GM19023 (cell line): ENCODE results near the gene C1QL1.

Source experiments
- ATAC-seq: cut with Tn5 transposase; IDR thresholded peaks from one replicate; pipeline ENCODE4 v1.9.1; 2021; ENCODE audit warnings: mild to moderate bottlenecking, moderate library complexity; ENCODE audit not compliant: unreplicated experiment

Gene C1QL1

DNA sequence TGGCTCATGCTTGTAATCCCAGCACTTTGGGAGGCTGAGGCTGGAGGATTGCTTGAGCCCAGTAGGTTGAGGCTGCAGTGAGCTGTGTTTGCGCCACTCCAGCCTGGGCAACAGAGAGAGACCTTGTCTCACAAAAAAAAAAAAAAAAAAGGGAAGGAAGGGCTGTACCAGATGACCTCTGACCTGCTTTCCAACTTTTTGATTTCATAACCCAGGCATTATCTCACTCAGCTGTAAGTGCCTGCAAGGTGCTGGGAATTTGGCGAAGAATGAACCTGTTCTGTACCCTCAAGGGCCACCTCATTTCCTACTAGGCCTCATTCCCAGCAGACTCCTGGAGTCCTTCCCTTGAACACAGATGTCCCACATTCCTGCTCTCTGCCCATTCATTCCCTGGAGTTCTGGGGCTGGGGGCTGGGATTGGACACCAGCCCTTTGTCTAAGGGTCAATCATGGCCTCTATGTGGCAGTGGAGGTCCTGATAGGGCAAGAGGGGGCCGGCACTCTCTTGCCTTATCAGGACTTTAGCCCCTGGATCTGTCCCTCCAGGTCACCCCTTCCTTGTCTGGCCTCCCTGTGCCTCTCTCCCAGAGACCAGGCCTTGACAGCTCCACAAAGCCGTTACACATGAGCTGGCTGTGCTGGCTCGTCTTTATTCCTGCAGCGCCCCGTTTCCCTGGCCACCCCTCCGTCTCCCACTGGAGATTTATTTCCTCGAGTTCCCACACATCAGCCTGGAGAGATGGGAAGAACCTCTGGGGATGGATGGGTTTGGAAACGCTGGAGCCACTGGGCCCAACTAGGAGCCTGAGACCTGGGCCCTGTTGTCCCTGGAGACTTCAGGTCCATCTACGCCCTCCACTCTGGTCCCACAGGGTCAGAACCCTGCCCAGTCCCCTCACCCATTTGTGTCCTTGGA lies 52.0 kb downstream of the C1QL1 start:
- no peak for ATAC-seq

DNA sequence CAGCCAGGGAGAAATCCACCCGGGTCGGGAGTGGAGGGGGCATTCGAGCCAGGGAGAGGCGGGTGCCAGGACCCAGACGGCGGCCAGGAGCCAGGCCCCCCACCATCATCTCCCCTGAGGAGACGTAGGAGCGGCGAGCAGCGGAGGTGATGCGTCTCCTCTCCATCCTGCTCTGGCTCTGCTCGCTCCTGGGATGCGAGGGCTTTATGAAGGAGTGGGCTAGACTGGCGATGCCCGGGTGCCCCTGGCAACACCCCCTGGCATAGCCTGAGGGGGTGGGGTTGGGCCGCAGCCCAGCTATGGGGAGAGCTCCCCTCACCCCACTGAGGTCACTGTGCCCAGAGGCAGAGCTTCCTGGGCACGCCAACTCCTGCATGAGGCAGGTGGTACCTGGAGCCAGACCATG lies 52.8 kb downstream of the C1QL1 start, which contains the start of gene GFAP:
Gene GFAP (minus strand): TSS at position 180 of the 406 bp plus-strand sequence. CDS start 14 bp downstream, at position 166.
- ATAC-seq = no peak

DNA sequence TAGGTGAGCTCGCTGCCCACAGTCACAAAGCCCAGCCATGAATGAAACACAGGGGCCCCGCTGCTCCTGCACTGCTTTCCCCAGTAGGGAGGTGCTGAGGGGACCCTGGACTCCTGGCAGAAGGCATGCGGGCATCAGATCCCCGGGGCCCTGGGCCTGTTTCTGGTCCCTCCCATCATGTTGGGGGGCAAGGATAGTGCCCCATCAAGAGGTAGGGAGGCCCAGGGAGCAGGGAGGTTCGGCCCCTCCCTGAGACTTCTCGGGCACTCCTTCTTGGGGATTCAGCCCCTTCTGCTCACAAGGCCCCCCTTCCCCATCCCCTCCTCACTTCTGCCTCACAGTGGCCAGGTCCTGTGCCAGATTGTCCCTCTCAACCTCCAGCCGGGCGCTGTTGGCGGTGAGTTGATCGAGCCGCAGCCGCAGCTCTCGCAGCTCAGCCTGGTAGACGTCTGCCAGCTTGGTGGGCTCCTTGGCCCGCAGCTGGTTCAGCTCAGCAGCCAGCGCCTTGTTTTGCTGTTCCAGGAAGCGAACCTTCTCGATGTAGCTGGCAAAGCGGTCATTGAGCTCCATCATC lies 53.3 kb downstream of the C1QL1 start:
- no peak for ATAC-seq

DNA sequence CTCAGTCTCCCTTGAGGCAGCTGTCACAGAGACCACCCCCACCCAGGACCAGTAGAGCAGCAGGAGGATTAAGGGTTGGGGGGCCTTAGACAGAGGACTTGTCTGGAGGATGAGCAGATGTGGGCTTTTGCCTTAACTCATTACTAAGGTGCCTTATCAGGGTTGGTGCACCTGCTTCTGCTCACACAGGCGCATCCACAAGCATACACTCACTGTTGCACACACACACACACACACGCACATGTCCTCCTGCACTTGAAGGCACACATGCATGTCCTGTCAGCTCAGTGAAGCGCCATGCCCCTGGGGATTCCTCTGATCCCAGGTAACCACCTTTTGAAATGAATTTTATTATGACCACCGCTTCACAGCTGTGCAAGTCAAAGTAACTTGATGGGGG lies 54.0 kb downstream of the C1QL1 start:
- no peak for ATAC-seq

DNA sequence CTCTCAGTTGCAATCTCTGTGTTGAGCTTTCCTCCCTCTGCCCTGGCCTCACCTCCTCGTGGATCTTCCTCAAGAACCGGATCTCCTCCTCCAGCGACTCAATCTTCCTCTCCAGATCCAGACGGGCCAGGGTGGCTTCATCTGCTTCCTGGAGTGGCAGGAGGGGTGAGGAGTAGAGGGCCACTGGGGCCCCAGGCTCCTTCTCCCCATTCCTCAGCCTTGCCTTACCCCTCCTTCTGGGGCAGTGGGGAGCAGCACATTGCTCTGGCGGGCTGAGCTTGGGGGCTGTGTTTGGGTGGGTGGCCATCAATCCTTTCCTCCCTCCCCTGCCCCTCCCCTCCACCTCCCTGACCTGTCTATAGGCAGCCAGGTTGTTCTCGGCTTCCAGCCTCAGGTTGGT lies 54.4 kb downstream of the C1QL1 start:
- no peak for ATAC-seq

DNA sequence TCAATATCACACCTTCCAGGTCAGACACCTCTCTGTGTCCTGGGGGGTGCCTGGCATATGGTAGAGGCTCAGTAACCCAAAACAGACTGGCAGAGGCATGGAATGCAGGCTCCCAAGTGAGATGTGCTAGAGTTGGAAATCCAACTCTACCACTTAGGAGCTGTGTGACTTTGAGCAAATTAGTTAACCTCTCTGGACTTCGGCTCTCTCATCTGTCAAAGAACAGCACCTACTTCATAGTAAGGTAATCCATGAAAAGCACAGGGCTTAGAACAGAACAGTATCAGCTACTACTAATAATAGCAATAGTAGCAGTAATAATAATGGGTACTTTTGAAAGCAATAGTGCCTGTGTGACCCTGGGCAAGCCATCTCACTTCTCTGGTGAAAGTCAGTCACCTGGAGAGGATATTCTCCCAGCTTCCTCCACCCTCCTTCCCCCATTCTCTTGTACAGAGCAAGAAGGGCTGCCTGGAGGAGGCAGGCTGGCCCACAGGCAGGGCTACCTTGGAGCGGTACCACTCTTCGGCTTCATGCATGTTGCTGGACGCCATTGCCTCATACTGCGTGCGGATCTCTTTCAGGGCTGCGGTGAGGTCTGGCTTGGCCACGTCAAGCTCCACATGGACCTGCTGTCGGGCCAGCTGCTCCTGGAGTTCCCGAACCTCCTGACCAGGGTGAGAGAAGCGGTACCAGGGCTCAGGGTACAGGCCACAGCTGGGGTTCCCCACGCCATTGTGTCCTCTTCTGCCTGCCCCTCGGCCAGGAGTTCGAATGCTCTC lies 55.1 kb downstream of the C1QL1 start:
- ATAC-seq = no peak

DNA sequence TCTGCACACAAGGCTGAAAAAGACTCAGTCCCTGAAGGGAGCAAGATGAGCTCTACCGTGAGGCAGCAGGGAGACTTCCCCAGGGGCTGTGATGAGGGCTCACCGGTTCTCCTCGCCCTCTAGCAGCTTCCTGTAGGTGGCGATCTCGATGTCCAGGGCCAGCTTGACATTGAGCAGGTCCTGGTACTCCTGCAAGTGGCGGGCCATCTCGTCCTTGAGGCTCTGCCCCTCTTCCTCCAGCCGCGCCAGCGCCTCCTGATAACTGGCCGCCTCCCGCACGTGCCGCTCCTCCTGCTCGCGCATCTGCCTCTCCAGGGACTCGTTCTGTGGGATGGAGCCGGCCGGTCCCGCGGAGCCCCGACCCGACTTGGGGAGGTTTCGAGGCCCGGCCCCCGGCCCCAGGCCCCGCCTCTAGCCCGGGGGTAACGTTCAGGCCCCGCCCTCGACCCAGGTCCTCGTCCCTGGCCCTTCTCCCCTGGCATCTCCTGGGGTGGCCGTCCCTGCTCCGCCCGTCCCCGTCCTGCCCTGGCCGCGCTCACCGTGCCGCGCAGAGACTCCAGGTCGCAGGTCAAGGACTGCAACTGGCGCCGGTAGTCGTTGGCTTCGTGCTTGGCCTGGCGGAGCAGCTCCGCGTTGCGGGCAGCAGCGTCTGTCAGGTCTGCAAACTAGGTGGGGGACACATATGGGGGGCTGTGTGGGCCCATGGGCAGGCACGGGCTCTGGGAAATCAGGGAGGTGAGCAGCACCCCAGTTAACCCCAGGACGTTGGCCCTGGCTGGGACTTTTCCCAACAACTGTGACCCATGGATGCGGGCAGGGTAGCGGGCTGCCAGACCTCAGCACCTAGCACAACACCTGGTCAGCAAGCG lies 56.7 kb downstream of the C1QL1 start:
- ATAC-seq = no peak

DNA sequence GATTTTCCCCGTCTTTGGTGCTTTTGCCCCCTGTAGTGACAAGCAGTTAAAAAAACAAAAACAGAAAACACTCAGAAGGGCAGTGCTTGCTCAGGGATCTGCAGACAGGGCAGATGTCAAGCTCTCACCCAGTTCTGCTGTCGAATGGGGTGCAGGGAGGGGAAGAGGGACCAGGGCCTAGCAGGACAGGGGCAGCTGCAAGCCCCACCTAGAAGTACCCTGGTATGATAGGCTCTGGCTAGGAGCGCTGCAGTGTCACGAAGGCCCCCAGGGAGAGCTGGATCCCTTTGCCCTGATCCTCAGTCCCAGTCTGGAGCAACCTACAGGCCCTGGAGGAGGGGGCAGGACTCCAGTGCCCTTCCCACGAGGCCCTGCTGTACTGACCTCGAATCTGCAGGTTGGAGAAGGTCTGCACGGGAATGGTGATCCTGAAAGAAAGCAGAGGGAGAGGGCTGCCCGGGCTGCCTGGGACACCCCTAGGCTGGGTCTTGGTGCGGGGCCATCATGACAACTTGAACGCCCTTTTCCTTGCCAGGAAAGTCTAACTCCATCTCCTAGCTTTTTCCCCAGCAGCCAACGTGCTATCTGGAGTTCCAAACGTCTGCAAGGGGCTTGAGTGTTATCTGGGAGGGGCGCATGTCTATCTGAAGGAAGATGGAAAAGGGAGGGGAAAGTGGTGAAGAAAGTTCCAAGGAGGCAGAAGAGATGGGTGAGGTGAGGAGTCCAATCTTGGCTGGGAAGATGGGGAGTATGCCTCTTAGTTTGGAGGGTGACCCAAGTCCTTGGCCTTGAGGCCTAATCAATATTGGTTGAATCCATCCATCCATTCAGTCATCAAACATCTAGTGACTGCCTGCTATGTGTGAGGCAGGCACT lies 57.6 kb downstream of the C1QL1 start:
- no peak for ATAC-seq
